ENCODE data around the gene OAS2. TPM values are rescaled to one million over a fixed set of nuclear protein-coding genes. Genes with fewer than 3 reads are reported as not detected.
A peak's percentile ranks its signal among the peaks of the same experiment; 100 is the strongest.

The OAS2 gene
- total RNA-seq = 100 to 1,000 TPM; 122 TPM

DNA sequence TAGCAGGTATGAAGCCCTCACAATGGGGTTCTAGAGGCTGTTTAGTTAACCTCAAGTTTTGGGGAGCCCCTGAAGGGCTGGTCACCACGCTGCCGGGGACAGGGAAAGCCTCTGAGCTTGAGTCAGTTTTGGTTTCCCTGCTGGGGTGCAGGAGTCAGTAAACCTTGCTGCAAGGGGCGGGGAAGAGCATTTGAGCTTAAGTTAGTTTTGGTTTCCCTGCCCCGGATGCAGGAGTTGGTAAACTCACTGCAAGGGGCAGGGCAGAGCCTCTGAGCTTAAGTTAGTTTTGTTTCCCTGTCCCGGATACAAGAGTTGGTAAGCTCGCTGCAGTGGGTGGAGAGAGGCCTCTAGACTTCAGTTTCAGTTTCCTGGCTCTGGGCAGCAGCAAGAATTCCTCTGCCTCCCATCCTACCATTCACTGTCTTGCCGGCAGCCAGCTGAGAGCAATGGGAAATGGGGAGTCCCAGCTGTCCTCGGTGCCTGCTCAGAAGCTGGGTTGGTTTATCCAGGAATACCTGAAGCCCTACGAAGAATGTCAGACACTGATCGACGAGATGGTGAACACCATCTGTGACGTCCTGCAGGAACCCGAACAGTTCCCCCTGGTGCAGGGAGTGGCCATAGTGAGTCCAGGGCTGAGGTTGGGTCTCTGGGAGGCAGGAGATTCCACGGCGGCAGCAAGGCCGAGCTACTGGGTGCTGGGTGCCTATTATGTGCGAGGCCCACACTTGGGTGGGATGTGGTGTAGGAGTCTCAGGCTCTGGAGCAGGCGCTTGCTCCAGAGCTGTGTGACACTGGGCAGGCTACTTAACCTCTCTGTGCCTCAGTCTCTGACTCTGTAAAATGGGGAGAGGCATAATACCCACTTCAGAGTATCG lies at the start of gene OAS2:
Gene OAS2, plus strand, starts transcription at position 357 of the 878 bp plus-strand sequence. Its CDS starts 90 bp downstream, at position 447.
- Mint-ChIP-seq H3K9me3 (peaks cover 16% of the 10 kb centered on the region), H3K4me3 (peak within 1 kb of the TSS; percentile 83), H3K4me1 (peaks cover 34% of the 10 kb centered on the region), H3K27me3 (no peaks in the 10 kb centered on the region), H3K27ac (peak within 1 kb of the TSS; percentile 99), H3K36me3 (peaks cover 50% of the 10 kb centered on the region)
- DNase-seq = peak; percentile 86

DNA sequence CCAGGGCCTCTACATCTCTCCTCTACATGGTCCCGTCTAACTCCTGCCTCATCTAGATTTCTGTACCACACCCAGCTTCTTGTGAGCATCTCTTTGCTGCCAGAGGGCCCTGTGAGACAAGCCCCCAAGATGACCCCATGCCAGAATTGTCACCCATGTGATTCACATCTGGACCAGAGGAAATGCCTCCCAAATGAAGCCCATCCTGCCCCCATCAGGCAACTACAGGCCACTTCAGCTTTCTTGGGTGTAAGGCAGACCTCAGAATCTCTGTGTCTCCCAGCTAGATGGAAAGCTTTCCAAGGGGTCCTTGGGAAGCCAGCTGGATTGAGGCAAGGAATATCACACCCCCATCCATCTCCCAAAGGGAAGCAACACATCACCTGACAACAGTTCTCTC lies 49.3 kb upstream of the OAS2 start:
- no peak for DNase-seq
- Mint-ChIP-seq H3K9me3 (peaks cover 7% of the 10 kb centered on the region), H3K27me3 (no peaks in the 10 kb centered on the region), H3K4me1 (no peaks in the 10 kb centered on the region), H3K27ac (no peak overlapping the region), H3K4me3 (no peak overlapping the region), H3K36me3 (no peaks in the 10 kb centered on the region)

DNA sequence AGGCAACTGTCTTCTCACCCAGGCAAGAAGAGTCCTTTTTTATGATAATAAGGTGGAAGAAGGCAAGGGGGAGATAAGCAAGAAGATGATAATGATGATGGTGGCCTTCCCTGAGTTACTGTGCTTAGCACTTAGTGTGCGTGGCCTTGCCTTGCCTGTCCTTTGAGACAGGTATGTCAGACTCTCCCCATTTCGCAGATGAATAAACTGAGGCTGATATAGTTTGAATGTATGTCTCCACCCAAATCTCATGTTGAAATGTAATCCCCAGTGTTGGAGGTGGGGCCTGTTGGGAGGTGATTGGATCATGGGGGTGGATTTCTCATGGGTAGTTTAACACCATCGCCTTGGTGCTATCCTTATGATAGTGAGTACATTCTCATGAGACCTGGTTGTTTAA lies 48.6 kb upstream of the OAS2 start:
- Mint-ChIP-seq H3K27me3 (no peaks in the 10 kb centered on the region), H3K4me3 (no peak overlapping the region)

DNA sequence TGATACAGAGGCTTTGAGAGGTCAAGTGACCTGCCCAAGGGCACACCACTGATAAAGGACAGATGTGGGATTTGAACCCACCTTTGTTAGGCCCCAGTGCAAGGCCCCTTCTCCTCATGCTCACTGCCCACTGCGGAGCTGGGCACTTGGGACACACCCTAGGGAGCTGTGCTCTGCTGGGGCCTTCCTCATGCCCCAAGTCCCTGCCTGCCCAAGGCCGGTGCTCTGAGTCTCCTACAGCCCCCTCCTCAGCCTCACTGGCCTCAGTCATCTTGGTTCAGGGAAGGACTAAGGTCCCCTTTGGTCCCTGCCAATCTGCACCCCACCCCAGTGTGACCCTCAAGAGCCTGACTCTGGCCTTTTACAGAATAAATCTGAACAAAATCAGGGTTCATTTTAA lies 48.0 kb upstream of the OAS2 start:
- Mint-ChIP-seq H3K27me3 (no peaks in the 10 kb centered on the region), H3K27ac (no peak overlapping the region), H3K4me3 (no peak overlapping the region), H3K36me3 (no peaks in the 10 kb centered on the region), H3K9me3 (peaks cover 7% of the 10 kb centered on the region), H3K4me1 (no peaks in the 10 kb centered on the region)
- no peak for DNase-seq

More for the DNA sequence above, 48.6 kb upstream of the OAS2 start:
- Mint-ChIP-seq H3K9me3 (peaks cover 7% of the 10 kb centered on the region), H3K4me1 (no peaks in the 10 kb centered on the region), H3K36me3 (no peaks in the 10 kb centered on the region), H3K27ac (no peak overlapping the region)
- no peak for DNase-seq

DNA sequence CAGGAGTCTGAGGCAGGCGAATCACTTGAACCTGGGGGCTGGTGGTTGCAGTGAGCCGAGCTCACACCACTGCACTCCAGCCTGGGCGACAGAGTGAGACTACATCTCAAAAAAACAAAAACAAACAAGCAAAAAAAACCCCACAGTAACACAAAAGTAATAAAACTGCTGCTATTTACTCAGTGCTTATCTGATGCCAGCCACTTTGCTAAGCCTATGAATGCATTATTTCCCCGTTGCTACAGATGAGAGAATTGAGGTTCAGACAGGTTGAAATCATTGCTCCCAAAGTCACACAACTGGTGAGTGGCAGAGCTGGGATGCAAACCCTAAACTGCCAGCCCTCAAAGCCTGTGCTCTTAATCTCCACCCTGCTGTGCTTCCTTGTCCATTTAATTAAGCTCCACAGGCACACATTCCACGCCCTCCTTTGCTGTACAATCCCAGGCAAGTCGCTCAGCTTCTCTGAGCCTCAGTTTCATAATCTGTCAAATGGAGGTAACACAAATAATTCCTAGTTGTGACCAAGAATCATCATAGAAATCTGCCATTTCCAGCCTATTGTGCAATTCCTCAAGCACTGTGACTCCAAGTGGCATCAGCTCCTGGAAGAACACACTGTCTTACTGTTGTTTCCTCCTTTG lies 45.7 kb upstream of the OAS2 start:
- Mint-ChIP-seq H3K4me3 (no peak overlapping the region), H3K9me3 (peaks cover 4% of the 10 kb centered on the region), H3K36me3 (no peaks in the 10 kb centered on the region), H3K27me3 (no peaks in the 10 kb centered on the region), H3K4me1 (peaks cover 5% of the 10 kb centered on the region), H3K27ac (no peak overlapping the region)
- DNase-seq = no peak

GRCh38 chr12:112933129-112933505 lies 45.2 kb upstream of the OAS2 start:
- Mint-ChIP-seq H3K27ac (no peak overlapping the region), H3K27me3 (no peaks in the 10 kb centered on the region), H3K4me1 (peaks cover 10% of the 10 kb centered on the region), H3K36me3 (no peaks in the 10 kb centered on the region), H3K4me3 (no peak overlapping the region), H3K9me3 (peaks cover 3% of the 10 kb centered on the region)
- no peak for DNase-seq

DNA sequence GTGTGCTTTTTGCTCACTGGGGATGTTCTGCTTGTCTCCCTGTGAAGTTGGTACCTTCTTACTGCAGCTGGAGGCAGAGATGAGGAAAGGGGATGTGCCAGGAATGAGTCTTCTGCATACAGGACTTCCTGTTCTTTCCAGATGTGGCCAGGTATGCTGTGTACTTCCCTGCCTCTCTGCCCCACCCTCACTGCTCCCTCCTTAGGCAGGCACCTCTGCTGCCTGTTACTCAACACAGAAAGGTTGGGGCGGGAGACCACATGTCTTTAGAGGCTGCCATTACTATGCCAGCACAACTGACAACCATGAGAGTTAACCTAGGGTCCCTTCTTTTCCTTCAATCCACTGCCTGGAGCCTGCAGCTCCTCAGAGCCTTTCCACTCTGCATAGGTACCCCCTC lies 42.1 kb upstream of the OAS2 start:
- no peak for DNase-seq
- Mint-ChIP-seq H3K4me1 (peaks cover 28% of the 10 kb centered on the region), H3K9me3 (peaks cover 3% of the 10 kb centered on the region), H3K4me3 (no peak overlapping the region), H3K27me3 (no peaks in the 10 kb centered on the region), H3K36me3 (peaks cover 12% of the 10 kb centered on the region), H3K27ac (no peak overlapping the region)

GRCh38 chr12:112936927-112937326 lies 41.4 kb upstream of the OAS2 start:
- Mint-ChIP-seq H3K4me3 (no peak overlapping the region), H3K27ac (peak overlapping the region; percentile 14)

DNA sequence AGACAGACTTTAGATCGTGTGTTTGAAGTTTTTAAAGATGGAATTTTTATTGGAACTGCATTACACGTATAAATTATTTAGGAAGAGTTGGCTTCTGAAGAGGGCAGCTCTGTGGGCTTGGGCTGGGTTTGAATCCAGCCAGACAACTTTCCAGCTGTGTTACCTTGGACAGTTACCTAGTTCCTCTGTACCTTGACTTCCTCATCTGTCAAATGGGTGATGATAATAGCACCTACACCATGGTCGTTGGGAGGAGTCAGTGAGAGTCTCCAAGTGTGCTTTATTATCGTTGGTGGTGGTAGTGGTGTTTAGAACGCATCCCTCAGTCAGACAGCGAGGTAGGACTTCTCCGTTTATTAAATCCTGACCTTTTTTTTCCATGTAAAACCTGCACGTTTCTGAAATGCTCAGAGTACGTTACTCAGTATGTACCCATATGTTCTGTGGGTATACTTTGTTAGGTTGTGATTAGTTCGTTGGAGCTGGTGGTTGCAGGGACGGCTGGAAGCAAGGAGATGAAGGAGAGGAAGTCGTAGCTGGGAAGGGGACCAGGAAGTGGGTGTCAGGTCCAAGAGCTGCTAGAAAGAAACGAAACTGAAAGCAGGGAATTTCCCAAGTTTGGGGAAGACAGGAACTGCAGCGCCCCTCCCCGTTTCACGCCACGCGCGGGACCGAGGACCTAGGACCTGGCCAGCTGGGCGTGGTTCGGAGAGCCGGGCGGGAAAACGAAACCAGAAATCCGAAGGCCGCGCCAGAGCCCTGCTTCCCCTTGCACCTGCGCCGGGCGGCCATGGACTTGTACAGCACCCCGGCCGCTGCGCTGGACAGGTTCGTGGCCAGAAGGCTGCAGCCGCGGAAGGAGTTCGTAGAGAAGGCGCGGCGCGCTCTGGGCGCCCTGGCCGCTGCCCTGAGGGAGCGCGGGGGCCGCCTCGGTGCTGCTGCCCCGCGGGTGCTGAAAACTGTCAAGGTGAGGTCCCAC lies 40.3 kb upstream of the OAS2 start, which contains the start of gene OAS3:
Gene OAS3, plus strand, starts transcription at position 734 of the 979 bp plus-strand sequence. Its CDS starts 57 bp downstream, at position 791.
- Mint-ChIP-seq H3K4me3 (peak within 1 kb of the TSS; percentile 77), H3K9me3 (peaks cover 3% of the 10 kb centered on the region), H3K27ac (peak within 1 kb of the TSS; percentile 73), H3K27me3 (no peaks in the 10 kb centered on the region), H3K36me3 (peaks cover 12% of the 10 kb centered on the region), H3K4me1 (peaks cover 28% of the 10 kb centered on the region)
- peak; percentile 75 for DNase-seq

More at GRCh38 chr12:112936927-112937326, 41.4 kb upstream of the OAS2 start:
- peaks cover 12% of the 10 kb centered on the region for H3K36me3 Mint-ChIP-seq
- H3K27me3 Mint-ChIP-seq = no peaks in the 10 kb centered on the region
- no peak for DNase-seq
- peaks cover 3% of the 10 kb centered on the region for H3K9me3 Mint-ChIP-seq
- H3K4me1 Mint-ChIP-seq = peaks cover 28% of the 10 kb centered on the region

- no peaks in the 10 kb centered on the region for H3K27me3 Mint-ChIP-seq
- H3K36me3 Mint-ChIP-seq = peaks cover 12% of the 10 kb centered on the region
- H3K27ac Mint-ChIP-seq = peak overlapping the region; percentile 73
- H3K4me3 Mint-ChIP-seq = peak overlapping the region; percentile 77
- no peak for DNase-seq
- peaks cover 3% of the 10 kb centered on the region for H3K9me3 Mint-ChIP-seq
- H3K4me1 Mint-ChIP-seq = peaks cover 28% of the 10 kb centered on the region
Observed at GRCh38 chr12:112938751-112939150, 39.6 kb upstream of the OAS2 start.

DNA sequence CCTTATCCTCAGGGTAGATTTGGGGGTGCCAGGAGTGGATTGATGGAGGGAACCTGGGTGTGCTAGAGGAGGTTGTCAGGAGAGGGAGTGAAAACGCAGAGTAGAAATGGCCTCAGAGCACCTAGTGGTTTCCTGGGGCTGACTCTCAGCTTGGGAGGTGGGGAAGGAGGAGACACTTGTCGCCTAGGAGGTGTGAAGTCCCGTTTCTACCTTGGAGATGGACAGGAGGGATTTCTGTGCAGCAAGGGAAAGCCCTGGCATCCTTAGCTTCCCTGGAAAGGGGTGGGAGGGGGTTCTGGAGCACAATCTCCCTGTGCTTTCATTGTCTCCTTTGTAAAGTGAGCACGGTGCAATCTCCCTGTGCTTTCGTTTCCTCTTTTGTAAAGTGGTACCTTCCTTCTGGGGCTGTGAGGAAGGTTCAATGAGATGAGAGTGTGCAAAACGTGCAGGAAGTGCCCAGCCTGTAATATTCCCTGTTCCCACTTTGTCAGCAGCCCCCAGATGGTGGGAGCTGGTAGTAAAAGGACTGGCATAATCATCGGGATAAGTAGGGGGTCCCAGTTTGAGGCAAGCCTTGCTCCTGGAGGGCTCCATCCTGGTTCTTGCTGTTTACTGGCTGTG lies 38.4 kb upstream of the OAS2 start:
- H3K36me3 Mint-ChIP-seq = peaks cover 18% of the 10 kb centered on the region
- peaks cover 28% of the 10 kb centered on the region for H3K4me1 Mint-ChIP-seq
- DNase-seq = no peak
- H3K27me3 Mint-ChIP-seq = no peaks in the 10 kb centered on the region
- peaks cover 3% of the 10 kb centered on the region for H3K9me3 Mint-ChIP-seq
- peak overlapping the region; percentile 77 for H3K4me3 Mint-ChIP-seq
- peak overlapping the region; percentile 59 for H3K27ac Mint-ChIP-seq

GRCh38 chr12:112941528-112942335 lies 36.6 kb upstream of the OAS2 start:
- Mint-ChIP-seq H3K4me1 (peaks cover 28% of the 10 kb centered on the region), H3K27ac (no peak overlapping the region), H3K4me3 (no peak overlapping the region)

DNA sequence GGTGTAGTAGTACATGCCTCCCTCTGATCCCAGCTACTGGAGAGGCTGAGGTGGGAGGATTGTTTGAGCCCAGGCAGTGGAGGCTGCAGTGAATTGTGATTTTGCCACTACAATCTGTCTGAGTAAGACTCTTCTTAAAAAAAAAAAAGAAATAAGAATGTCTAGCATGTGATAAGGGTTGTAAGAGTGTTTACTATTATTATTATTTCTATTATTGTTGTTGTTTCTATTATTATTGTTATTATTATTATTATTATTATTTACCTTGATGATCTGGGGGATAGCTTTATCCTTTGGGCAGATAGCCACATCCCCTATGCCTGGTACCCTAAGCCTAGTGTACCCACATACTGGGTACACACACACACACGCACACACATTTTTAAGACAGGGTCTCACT lies 35.7 kb upstream of the OAS2 start:
- Mint-ChIP-seq H3K27me3 (no peaks in the 10 kb centered on the region), H3K4me3 (no peak overlapping the region), H3K4me1 (peaks cover 24% of the 10 kb centered on the region), H3K9me3 (no peaks in the 10 kb centered on the region), H3K36me3 (peaks cover 31% of the 10 kb centered on the region), H3K27ac (no peak overlapping the region)
- DNase-seq = no peak

More at GRCh38 chr12:112941528-112942335, 36.6 kb upstream of the OAS2 start:
- Mint-ChIP-seq H3K36me3 (peaks cover 23% of the 10 kb centered on the region), H3K9me3 (no peaks in the 10 kb centered on the region), H3K27me3 (no peaks in the 10 kb centered on the region)
- no peak for DNase-seq
